Right atrium auricular region (tissue), 2 donors: Measurements from ENCODE around the gene TYMP. TPM values are rescaled to one million over a fixed set of nuclear protein-coding genes. Genes with fewer than 3 reads are reported as not detected.
A peak's percentile ranks its signal among the peaks of the same experiment; 100 is the strongest.
"Not testable (repeated sequence)": the region's sequence is repeated elsewhere in the genome, so short reads cannot be mapped to it uniquely, and the experiment has no call there.

Experiments used
- DNase-seq: peaks from one replicate; pipeline ENCODE4 v3.0.0-alpha.2; 2019; ENCODE audit warnings: low spot score
- H3K27ac ChIP-seq, 2 donors: fragments of 200-600 bp; sonication (generic); 1 replicate in 1 of 2; 2 replicates in 1 of 2; pipeline ENCODE4 v1.5.1; 2016 to 2019
- H3K27me3 ChIP-seq, 2 donors: fragments of 200-600 bp; sonication (generic); one replicate each; pipeline versions ENCODE4 v1.5.1 to v1.6.0; 2017 to 2019
- H3K36me3 ChIP-seq: fragments of 200-600 bp; sonication (generic); one replicate; pipeline ENCODE4 v1.5.1; 2016
- H3K4me1 ChIP-seq, 2 donors: fragments of 200-600 bp; sonication (generic); one replicate each; pipeline versions ENCODE4 v1.5.1 to v1.6.0; 2017 to 2019
- H3K4me3 ChIP-seq, 2 donors: fragments of 200-600 bp; sonication (generic); 1 replicate in 1 of 2; 2 replicates in 1 of 2; pipeline ENCODE4 v1.5.1; 2017 to 2019; ENCODE audit warnings: mild to moderate bottlenecking in 1 of 2, moderate library complexity in 1 of 2
- H3K9me3 ChIP-seq, 2 donors: fragments of 200-600 bp; sonication (generic); one replicate each; pipeline ENCODE4 v1.5.1; 2019
- total RNA-seq, 2 donors: library from RNA; depleted of rRNA; stranded (reverse); fragments of >200 nt; gene quantifications; one replicate each; pipeline ENCODE4 v1.1.0, GENCODE V29; 2016
- TF ChIP-seq, protein P1 (sequence below), 2 donors: fragments of 200-600 bp; sonication (generic); IDR thresholded peaks; one replicate each; pipeline ENCODE4 v1.5.1; 2019; ENCODE audit warnings: antibody characterized with exemption in 2 of 2

Gene TYMP
- total RNA-seq, 2 donors from 2014 or later, result 9.1 to 35.8 TPM

DNA sequence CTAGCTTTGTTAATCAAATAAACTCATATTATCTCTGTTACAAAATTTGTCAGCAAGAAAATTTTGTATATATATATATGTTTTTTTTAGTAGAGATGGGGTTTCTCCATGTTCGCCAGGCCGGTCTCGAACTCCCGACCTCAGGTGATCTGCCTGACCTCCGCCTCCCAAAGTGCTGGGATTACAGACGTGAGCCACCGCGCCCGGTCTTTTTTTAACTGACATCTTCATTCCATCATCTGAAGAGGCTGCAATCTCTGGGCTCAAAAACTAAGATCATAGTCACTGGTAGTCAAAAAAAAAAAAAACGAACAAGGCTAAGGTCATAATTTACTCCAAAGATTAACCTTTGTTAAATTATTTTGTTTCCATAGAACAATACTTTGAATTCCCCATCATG is 10.6 kb upstream of the TYMP start:
- TF ChIP-seq, protein P1, sequence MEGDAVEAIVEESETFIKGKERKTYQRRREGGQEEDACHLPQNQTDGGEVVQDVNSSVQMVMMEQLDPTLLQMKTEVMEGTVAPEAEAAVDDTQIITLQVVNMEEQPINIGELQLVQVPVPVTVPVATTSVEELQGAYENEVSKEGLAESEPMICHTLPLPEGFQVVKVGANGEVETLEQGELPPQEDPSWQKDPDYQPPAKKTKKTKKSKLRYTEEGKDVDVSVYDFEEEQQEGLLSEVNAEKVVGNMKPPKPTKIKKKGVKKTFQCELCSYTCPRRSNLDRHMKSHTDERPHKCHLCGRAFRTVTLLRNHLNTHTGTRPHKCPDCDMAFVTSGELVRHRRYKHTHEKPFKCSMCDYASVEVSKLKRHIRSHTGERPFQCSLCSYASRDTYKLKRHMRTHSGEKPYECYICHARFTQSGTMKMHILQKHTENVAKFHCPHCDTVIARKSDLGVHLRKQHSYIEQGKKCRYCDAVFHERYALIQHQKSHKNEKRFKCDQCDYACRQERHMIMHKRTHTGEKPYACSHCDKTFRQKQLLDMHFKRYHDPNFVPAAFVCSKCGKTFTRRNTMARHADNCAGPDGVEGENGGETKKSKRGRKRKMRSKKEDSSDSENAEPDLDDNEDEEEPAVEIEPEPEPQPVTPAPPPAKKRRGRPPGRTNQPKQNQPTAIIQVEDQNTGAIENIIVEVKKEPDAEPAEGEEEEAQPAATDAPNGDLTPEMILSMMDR (IDR thresholded peaks at IDR 0.05), result no peak
- peak overlapping the region in 1 of 2 donors; percentile 85 for H3K27ac ChIP-seq
- H3K4me3 ChIP-seq, result no peak overlapping the region
- H3K36me3 ChIP-seq, result no peaks in the 10 kb centered on the region
- no peak for DNase-seq
- H3K9me3 ChIP-seq, result no peaks in the 10 kb centered on the region
- no peaks in the 10 kb centered on the region for H3K27me3 ChIP-seq
- H3K4me1 ChIP-seq, result peaks cover 0 to 21% of the 10 kb centered on the region in 2 donors

DNA sequence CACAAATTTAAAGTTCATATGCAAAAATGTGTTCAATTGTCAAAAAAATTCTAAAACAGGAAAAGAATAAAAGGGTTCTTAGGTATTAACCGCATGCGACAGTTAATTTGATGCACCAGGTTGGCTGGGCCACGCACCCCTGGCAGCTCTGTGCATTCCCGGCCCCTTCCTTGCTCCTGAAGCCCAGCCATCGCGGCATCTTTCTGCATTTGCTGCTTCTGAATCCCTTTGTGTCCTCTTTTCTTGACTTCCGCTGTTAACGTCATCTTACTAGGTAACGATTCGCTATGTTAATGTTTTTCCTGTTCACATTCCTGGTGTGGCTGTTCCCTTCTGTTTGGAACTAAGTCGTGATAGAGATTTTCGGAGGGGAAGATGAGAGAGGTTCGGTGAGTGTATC is 8.0 kb upstream of the TYMP start:
- Histone ChIP-seq H3K4me1 (peaks cover 0 to 9% of the 10 kb centered on the region in 2 donors), H3K4me3 (no peak overlapping the region), H3K27ac (peak overlapping the region; percentile 20 to 78), H3K9me3 (no peaks in the 10 kb centered on the region), H3K36me3 (no peaks in the 10 kb centered on the region), H3K27me3 (no peaks in the 10 kb centered on the region)
- no peak for DNase-seq
- TF ChIP-seq, protein P1 (IDR thresholded peaks at IDR 0.05), result no peak

DNA sequence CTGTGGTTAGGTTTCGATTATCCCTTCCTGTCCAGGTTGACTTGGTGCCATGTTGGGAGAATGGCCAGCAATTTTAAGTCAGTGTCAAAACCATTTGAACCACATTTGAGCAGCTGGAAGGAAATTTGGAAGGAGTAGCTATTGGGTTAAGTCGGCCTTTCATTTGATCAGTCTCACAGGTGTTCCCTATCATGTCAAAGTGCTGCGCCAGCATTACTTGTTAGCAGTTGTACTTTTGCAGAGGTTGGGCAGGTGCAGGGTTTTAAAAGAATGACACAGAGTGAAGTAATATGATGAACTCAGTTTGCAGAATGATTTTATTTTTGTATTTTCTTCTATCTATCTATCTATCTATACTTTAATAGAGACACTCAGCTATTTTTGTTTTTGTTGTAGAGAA is 6.4 kb upstream of the TYMP start:
- Histone ChIP-seq H3K27me3 (peaks cover 0 to 4% of the 10 kb centered on the region in 2 donors), H3K4me3 (no peak overlapping the region), H3K4me1 (peaks cover 0 to 24% of the 10 kb centered on the region in 2 donors), H3K36me3 (no peaks in the 10 kb centered on the region), H3K27ac (no peak overlapping the region), H3K9me3 (no peaks in the 10 kb centered on the region)
- TF ChIP-seq, protein P1 (IDR thresholded peaks at IDR 0.05), result no peak
- no peak for DNase-seq

DNA sequence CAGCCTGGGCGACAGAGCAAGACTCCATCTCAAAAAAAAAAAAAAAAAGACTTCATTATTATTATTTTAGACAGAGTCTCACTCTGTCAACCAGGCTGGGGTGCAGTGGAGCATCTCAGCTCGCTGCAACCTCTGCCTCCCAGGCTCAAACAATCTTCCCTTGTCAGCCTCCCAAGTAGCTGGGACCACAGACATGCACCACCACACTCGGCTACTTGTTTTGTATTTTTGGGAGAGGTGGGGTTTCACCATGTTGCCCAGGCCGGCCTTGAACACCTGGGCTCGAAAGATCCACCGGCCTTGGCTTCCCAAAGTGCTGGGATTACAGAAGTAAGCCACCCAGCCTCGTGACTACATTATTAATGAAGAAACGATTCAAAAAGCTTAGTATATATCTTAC is 5.3 kb upstream of the TYMP start:
- TF ChIP-seq, protein P1 (IDR thresholded peaks at IDR 0.05), result no peak
- Histone ChIP-seq H3K4me3 (no peak overlapping the region), H3K27me3 (peaks cover 0 to 7% of the 10 kb centered on the region in 2 donors), H3K4me1 (peaks cover 0 to 35% of the 10 kb centered on the region in 2 donors), H3K9me3 (no peaks in the 10 kb centered on the region), H3K27ac (no peak overlapping the region), H3K36me3 (no peaks in the 10 kb centered on the region)
- DNase-seq, result no peak

DNA sequence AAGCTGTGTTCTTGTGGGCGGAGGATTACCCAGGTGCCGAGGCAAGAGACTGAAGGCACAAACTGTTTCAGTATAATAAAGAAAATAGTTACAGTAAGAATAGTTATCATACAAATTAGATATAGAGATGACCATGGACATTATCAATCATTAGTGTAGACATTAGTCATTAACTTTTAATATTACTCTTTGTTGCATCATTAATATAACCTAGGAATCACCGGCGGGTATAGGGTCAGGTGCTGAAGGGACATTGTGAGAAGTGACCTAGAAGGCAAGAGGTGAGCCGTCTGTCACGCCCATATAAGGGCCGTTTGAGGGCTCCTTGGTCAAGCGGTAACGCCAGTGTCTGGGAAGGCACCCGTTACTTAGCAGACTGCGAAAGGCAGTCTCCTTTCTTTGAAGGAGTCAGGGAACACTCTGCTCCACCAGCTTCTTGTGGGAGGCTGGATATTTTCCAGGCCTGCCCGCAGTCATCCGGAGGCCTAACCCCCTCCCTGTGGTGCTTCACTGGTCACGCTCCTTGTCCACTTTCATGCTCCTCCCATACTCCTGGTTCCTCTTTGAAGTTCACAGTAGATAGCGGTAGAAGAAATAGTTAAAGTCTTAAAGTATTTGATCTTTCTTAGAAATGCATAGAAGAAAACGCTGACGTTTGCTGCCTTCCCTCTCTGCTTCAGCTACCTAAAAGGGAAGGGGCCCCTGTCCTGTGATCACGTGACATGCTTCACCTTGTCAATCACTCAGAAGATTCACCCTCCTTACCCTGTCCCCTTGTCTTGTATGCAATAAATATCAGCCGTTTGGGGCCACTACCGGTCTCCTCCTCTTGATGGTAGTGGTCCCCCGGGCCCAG is 4.3 kb upstream of the TYMP start:
- H3K36me3 ChIP-seq, H3K27me3 ChIP-seq, H3K9me3 ChIP-seq, H3K4me3 ChIP-seq, DNase-seq: not testable (repeated sequence)
- peaks cover 0 to 39% of the 10 kb centered on the region in 2 donors for H3K4me1 ChIP-seq
- peak overlapping the region in 1 of 2 donors; percentile 10 for H3K27ac ChIP-seq

DNA sequence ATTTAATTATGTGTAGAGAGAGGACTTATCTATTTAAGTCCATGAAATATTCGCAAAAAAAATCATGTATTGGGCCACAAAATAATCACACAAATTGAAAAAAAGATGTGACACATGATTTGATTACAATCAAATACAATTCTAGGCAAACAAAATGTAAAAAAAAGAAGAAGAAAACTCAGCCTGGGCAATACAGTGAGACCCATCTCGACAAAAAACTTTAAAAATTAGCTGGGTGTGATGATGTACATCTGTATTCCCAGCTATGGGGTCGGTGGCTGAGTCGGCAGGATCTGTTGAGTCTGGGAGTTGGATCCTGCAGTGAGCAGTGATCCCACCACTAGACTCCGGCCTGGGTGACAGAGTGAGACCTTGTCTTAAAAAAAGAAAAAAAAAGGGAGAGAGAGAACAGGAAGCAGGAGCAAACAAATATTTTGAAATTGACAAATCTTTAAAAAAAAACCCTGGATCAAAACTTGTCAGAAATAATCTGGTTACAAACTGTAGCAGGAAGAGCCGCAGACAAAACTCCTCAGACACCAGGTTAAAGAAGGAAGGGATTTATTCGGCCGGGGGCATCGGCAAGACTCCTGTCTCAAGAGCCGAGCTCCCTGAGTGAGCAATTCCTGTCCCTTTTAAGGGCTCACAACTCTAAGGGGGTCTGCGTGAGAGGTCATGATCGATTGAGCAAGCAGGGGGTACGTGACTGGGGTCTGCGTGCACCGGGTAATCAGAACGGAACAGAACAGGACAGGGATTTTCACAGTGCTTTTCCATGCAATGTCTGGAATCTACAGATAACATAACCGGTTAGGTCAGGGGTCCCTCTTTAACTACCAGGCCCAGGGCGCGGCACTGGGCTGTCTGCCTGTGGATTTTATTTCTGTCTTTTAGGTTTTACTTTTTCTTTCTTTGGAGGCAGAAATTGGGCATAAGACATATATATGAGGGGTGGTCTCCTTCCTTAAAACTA is 3.3 kb upstream of the TYMP start:
- Histone ChIP-seq H3K36me3 (no peaks in the 10 kb centered on the region), H3K27ac (peak overlapping the region; percentile 92 to 96), H3K4me1 (peaks cover 0 to 40% of the 10 kb centered on the region in 2 donors), H3K9me3 (no peaks in the 10 kb centered on the region), H3K4me3 (no peak overlapping the region), H3K27me3 (peaks cover 0 to 7% of the 10 kb centered on the region in 2 donors)
- TF ChIP-seq, protein P1 (IDR thresholded peaks at IDR 0.05), result no peak
- no peak for DNase-seq
